Epithelial cell of prostate (primary cell): ENCODE measurements around the gene CIAPIN1.

Experiments used
- DNase-seq: peaks from one replicate; pipeline ENCODE4 v3.0.0-alpha.2; 2011; ENCODE audit warnings: low read depth, low spot score
- H3K27ac ChIP-seq: fragments of 450-650 bp; 2 replicates; pipeline ENCODE4 v1.5.1; 2017; ENCODE audit warnings: mild to moderate bottlenecking

The CIAPIN1 gene

DNA sequence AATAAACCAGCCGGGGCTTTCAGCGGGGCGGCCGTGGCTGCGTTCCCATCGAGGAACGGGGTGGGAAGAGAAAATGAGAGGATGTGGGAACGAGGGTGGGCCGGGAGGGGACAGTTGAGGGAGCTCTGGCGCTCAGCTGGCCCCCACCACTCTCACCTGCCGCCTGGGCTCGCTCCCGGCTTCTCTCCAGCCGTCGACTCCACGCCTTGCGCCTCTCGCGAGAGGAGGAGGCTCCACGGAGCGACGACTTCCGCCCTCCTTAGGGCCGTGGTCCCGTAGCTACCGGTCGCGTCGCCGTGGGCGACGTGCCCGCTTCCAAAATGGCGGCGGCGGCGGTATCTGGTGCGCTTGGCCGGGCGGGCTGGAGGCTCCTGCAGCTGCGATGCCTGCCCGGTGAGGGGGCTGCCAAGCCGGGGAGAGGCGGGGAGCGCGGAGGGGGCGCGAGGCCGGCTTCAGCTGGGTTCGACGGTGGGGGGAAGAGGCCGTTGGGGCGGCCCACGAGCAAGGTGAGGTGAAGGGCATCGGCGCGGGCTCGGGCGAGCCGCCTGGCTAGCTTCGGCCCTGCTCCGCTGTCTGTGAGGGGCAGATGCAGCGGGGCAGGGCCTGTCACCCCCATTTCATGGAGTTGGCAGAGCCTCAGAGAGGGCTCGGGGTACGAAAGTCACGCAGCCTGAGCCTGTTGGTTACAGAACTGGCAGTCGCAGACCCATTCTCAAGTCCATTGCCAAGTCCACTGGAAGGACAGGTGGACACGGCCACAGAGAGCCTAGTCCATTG is at the start of gene CIAPIN1, which contains the start of gene COQ9:
Gene CIAPIN1 (minus strand): TSS at position 200 of the 777 bp plus-strand sequence. CDS start 6,457 bp downstream, outside the sequence.
Gene COQ9 (plus strand): TSS at position 294 of the 777 bp plus-strand sequence. CDS start 27 bp downstream, at position 321.
- peak within 1 kb of the TSS; percentile 62 for H3K27ac ChIP-seq
- DNase-seq = peak; percentile 72

DNA sequence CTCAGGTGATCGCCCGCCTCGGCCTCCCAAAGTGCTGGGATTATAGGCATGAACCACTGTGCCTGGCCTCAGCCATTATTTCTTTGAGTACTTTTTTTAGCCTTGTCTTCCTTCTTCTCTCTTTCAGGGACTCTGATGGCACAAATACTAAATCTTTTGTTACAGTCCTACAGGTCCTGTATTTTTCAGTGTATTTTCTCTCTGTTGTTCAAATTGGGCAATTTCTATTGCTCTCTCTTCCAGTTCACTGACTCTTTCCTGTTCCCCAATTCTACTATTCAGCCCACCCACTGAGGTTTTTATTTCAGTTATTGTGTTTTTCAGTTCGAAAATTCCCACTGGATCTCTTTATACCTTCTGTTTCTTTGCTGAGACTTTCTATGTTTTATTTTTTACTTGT is 46.6 kb upstream of the CIAPIN1 start:
- DNase-seq = no peak
- H3K27ac ChIP-seq = no peak overlapping the region

- H3K27ac ChIP-seq = no peak overlapping the region
- DNase-seq = no peak
These were observed 42.0 kb upstream of the CIAPIN1 start for GRCh38 chr16:57489229-57489628.

GRCh38 chr16:57486858-57487834 is 40.0 kb upstream of the CIAPIN1 start:
- no peak for DNase-seq
- no peak overlapping the region for H3K27ac ChIP-seq

DNA sequence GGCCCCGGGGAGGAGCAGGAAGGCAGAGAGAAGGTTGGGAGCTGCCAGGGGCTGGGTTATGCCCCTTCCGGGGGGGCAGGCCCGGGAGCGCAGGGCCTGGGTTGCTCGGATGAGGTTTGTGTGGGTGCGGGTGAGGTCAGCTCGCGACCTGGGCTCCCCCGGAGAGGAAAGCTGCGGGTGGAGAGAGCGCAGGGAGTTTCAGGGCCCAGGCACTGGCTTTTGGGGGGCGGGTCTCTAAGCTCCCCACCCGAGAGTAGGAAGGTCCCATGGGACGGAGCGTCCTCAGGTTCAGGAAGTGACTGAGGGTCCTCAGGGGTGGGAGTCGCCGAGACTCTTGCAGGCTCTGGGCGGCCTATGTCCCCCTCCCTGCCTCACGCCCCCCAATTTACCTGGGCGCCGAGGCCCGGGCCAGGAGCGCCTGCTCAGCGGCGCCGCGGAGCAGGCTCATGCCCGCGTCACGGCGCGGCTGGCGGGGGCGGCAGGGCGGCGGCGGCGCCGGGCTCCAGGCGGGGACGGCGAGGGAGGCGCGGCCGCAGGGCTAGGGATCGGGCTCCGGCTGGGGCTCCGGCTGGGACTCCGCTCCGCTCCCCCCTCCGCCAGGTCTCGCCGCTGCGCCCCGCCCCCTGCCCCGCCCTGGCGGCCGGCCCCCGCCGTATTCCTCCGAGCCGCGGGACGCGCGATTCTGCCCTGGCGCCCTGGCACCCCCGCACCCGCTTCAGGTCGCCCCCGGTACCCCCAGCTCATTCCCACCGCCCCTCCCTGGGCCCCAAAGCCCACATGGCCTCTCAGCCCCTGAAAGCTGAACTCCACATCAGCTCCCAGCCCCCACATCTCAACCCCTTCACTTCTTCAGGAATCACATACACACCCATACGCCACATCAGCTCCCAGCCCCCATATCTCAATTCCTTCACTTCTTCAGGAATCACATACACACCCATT is 39.0 kb upstream of the CIAPIN1 start, which contains the start of gene DOK4:
Gene DOK4 (minus strand): TSS at position 578 of the 942 bp plus-strand sequence. CDS start 6,986 bp downstream, outside the sequence.
- peak; percentile 6 for DNase-seq
- H3K27ac ChIP-seq = peak within 1 kb of the TSS; percentile 39

GRCh38 chr16:57485091-57485915 is 38.1 kb upstream of the CIAPIN1 start:
- DNase-seq = no peak
- H3K27ac ChIP-seq = peak overlapping the region; percentile 39

DNA sequence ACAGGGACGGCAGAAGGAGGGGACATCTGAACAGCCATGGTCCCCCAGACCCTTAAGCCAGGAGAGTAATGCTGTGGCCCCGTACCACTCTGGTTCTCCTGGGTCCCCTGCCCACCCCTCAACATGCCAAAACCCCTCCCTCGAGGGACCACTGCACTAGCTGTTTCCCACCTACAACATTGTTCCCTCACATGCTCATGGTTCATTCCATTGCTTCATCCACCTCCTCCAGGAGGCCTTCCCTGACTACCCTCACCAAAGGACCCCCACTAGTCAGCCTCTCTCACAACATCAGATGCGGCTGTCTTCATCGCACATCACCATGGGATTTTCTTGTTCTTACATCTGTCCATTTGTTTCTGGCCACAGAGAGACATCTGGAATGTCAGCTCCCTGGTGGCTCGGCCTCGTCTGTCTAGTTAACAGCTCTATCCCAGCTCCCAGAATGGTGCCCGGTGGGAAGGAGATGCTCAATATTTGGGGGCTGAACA is 37.4 kb upstream of the CIAPIN1 start:
- DNase-seq = no peak
- no peak overlapping the region for H3K27ac ChIP-seq

DNA sequence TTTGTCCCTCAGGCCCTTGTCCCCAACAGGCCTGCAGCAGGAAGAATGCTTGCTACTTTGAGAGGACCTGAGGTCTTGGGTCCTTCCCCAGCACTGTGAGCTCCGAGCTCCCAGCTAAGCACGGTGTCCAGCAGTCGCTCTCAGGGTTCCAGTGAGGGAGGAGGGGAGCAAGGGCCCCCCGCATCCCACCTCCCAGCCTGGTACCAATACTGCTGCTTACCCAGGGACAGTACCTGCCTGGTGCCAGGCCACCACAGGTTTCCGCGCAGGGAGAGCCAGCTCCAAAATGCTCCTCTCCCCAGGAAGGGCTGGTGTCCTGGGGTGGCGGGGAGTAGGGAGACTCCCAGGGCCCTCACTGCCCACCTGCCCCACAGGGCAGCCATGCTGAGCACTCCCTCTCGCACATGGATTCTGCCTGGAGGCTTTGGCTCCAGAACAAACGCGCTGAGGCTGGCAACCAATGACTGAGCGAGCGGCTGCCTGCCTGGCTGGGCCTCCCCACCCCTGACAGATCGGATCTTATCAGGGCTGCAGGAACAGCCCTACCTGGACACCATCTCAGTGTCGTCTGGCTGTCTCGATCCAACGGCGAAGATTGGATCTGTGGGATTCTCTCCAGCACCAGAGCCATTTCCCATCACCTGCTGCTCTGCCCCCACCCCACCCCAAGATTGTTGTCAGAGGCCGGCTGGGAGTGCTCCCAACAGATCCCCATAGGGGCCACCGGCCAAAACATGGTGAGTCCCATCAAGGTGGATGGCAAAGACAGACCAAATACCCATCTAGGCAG is 36.7 kb upstream of the CIAPIN1 start:
- no peak overlapping the region for H3K27ac ChIP-seq
- DNase-seq = no peak

DNA sequence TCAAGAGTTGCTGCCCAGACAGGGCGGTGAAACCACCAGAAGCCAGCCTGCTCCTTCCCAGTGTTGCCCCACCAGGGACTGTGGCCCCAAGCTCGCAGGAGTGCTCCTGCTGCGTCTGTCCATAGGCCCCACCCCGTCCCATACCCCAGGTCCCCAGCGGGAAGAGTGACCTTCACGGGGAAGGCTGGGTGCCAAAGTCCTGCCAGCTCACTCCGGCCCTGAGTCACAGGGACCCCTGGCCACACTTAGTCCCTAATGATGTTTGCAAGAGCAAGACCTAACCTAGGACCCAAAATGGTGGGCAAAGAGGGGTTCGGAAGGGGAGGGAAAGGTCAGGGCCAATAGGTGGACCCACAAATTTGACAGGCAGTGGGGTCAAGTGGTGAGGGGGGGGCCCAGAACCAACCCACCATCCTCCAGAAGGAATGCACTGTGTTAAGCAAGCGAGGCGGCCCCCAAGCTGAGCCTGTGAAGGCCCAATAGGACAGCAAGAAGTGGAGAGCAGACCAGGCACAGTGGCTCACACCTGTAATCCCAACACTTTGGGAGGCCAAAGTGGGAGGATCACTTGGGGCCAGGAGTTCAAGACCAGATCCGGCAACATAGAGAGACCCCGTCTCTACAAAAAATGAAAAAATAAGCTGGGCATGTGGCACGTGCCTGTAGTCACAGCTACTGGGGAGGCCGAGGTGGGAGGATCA is 35.8 kb upstream of the CIAPIN1 start:
- no peak for DNase-seq
- no peak overlapping the region for H3K27ac ChIP-seq

GRCh38 chr16:57481421-57481820 is 34.2 kb upstream of the CIAPIN1 start:
- DNase-seq = no peak
- no peak overlapping the region for H3K27ac ChIP-seq

GRCh38 chr16:57480754-57481230 is 33.6 kb upstream of the CIAPIN1 start:
- H3K27ac ChIP-seq = no peak overlapping the region
- DNase-seq = no peak

DNA sequence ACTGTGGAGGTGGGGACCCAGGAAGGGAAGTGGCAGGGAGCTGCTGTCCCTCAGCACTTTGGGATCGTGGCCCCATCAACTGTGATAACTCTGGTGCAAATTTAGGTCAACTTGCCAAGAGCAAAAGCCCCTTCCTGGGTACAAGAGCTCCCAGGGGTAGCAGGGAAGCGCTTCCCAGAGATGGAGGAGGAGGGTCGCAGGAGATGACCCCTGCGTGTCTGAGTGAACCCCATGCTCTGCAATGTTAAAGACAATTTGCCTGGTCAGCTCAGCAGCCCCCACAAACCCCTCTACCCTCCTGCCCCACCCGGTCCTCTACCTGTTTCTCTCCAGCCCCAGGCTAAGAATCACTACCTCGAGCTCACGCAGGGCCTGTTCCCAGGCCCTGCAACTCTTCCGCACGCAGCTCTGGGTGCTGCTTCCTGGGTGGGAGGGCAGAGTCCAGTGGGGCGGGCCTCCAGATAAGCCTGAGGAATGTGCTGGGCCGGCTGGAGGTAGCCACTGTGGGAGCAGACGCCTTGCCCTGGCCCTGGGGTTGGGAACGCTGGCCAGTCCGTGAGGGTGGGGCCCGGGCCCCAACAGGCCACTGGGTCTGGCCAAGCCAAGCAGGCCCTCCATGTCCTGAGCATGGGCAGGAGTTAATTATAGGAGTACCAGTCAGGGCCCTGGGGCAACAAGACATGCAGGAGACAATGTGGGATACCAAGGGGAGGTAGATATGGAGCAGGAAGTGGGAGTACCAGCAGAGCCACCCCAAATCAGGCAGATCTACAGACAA is 33.0 kb upstream of the CIAPIN1 start:
- no peak overlapping the region for H3K27ac ChIP-seq
- no peak for DNase-seq

DNA sequence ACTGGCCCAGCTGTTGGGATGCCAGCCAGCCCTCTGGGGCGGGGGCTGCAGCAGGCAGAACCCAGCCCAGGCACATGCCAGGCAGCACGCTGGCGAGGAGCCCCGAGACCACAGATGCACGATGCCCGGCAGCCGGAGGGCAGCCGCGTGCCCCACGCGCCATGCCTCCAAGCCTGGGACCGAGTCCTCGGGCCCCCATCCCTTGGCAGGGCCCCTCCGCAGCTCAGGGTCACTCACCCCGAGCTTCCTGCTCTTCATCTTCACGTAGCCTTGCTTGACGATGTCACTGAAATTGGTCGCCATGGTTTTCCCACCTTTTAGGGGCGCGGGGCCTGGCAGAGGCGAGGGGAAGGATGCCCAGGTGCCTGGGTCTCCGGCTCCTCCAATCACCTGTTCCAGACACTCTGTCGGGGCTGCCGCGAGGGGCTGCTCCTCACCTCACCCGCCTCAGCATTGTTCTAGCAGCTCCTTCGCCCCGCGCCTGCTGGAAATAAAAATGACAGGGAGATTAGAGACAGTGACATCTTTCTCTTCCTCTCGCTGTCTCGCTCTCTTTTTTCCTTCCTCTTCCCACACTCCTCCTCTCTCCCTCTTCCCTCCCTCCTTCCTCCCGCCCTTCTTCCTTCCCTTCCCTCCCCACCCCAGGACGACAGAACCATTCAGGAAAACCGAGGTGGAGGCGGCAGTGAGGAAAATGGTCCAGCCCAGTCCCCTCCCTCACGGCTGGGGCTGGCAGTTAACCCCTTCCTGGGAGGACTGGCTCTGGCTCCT is 32.2 kb upstream of the CIAPIN1 start:
- no peak for DNase-seq
- H3K27ac ChIP-seq = no peak overlapping the region

DNA sequence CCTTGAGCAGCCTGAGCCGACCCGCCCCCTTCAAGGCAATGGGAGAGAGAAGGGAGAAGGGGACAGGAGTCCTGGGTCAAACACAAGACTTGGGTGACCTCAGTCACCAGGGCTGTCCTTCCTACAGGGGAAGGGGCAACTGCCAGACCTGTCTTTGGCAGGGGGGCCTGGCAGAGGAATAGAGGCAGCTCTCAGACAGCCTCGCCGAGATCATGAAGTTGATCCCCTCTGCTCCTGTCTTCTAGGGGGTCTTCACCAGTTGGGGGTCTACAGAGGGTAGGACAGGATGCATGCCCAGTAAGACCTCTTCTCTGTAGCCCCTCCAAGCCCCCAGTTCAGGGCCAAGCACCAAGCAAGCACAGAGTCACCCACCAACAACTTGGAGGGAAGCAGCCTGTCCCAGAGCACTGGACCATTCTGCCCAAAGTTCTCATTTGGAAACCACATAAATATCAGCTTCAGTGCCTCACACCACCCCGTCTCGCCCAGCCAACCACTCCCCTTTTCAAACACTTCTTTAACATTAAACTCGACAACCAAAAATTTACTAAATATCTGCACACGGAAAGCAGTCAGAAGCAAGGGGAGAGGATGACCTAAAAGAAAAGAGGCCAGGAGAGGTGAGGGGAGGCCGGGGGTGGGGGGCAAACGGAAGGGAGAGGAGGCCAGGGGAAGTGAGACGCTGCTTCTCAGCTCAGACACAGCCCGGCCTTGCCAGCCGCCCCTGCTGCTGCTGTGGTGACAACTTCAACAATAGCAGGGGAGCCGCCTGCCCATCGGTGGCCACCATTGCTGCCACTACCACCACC is 31.4 kb upstream of the CIAPIN1 start:
- no peak for DNase-seq
- no peak overlapping the region for H3K27ac ChIP-seq
